Testis (tissue), 2 donors: ENCODE data around the gene CXCR3.

ENCODE experiments used
- POLR2A ChIP-seq: fragments of 450-650 bp; IDR thresholded peaks from one replicate; pipeline ENCODE4 v1.6.1; 2017; ENCODE audit warnings: antibody characterized with exemption, mild to moderate bottlenecking, moderate library complexity
- TF ChIP-seq, protein P1 (sequence below), 3 experiments: fragments of 450-650 bp in 2 of 3; fragments of 200-600 bp in 1 of 3; sonication (generic) in 1 of 3; IDR thresholded peaks; one replicate each; pipeline ENCODE4 v1.5.1; 2016 to 2019; ENCODE audit warnings: antibody characterized with exemption in 3 of 3, mild to moderate bottlenecking in 2 of 3, moderate library complexity in 1 of 3

DNA sequence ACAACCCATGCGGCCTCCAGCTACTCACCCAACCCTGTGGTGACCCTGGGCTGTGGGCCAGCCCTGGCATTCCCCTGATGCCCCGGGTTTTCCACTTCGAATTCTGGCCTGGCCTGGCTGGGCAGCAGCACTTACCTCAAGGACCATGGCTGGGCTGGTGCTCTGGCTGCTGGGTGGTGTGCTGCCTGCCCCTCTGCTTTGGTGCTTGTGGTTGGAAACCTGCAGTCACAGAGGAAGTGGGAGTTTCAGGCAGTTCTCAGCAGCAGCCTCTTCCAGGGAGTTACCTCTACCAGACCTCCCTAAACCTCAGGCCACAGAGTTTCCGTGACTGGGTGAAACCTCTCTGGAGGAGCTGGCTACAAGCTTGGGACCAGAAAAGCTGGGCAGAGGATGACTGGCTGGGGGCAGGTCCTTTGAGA, at the start of gene CXCR3:
- TF ChIP-seq, protein P1, sequence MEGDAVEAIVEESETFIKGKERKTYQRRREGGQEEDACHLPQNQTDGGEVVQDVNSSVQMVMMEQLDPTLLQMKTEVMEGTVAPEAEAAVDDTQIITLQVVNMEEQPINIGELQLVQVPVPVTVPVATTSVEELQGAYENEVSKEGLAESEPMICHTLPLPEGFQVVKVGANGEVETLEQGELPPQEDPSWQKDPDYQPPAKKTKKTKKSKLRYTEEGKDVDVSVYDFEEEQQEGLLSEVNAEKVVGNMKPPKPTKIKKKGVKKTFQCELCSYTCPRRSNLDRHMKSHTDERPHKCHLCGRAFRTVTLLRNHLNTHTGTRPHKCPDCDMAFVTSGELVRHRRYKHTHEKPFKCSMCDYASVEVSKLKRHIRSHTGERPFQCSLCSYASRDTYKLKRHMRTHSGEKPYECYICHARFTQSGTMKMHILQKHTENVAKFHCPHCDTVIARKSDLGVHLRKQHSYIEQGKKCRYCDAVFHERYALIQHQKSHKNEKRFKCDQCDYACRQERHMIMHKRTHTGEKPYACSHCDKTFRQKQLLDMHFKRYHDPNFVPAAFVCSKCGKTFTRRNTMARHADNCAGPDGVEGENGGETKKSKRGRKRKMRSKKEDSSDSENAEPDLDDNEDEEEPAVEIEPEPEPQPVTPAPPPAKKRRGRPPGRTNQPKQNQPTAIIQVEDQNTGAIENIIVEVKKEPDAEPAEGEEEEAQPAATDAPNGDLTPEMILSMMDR (IDR thresholded peaks at IDR 0.05) = no peak
- TF ChIP-seq POLR2A = no peak
